Ovary (tissue), 3 donors: ENCODE data around the gene BECN2.

Experiments
- EP300 ChIP-seq: sonication (generic); formaldehyde crosslinking; IDR thresholded peaks from one replicate; pipeline ENCODE4 v1.6.1; 2017; ENCODE audit warnings: antibody characterized with exemption
- POLR2A ChIP-seq: fragments of 450-650 bp; IDR thresholded peaks from one replicate; pipeline ENCODE4 v1.6.1; 2017; ENCODE audit warnings: antibody characterized with exemption, mild to moderate bottlenecking, moderate library complexity
- TF ChIP-seq, protein P1 (sequence below), 3 donors: fragments of 450-650 bp in 2 of 3; fragments of 200-600 bp in 1 of 3; IDR thresholded peaks; one replicate each; pipeline versions ENCODE4 v1.5.1 to v1.8.0; 2016 to 2022; ENCODE audit warnings: antibody characterized with exemption in 3 of 3, mild to moderate bottlenecking in 1 of 3
- donor health status: DM: no; HTN: no; CAD: no.

DNA sequence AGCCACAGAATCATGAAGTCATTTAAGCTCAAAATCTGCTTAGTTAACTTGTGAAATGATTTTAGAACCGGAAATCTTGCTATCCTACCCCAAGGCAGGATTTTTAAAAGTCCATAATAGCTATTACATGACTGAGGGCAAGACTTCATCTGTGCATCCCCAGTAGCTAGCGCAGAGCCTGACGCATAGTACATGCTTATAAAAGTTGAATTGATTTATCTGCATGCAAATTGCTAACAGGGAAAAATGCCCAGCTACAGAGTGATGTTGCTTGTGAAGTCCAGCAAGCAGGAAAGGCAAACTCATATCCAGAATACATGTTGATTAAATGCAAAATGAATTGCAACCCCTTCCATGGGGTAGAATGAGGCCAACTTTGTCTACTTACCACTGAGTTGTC is 49.4 kb downstream of the BECN2 start:
- TF ChIP-seq, protein P1, sequence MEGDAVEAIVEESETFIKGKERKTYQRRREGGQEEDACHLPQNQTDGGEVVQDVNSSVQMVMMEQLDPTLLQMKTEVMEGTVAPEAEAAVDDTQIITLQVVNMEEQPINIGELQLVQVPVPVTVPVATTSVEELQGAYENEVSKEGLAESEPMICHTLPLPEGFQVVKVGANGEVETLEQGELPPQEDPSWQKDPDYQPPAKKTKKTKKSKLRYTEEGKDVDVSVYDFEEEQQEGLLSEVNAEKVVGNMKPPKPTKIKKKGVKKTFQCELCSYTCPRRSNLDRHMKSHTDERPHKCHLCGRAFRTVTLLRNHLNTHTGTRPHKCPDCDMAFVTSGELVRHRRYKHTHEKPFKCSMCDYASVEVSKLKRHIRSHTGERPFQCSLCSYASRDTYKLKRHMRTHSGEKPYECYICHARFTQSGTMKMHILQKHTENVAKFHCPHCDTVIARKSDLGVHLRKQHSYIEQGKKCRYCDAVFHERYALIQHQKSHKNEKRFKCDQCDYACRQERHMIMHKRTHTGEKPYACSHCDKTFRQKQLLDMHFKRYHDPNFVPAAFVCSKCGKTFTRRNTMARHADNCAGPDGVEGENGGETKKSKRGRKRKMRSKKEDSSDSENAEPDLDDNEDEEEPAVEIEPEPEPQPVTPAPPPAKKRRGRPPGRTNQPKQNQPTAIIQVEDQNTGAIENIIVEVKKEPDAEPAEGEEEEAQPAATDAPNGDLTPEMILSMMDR (IDR thresholded peaks at IDR 0.05): no peak
- TF ChIP-seq POLR2A (no peak), EP300 (no peak)
